ENCODE measurements around the gene MED8.

- TF ChIP-seq CTCF (conservative IDR thresholded peaks at IDR 0.05), result no peak
- TF ChIP-seq EZH2 (IDR thresholded peaks at IDR 0.05; ENCODE audit: low read depth), result no peak
These were observed 8.6 kb upstream of the MED8 start for GRCh38 chr1:43398227-43398626.
